ENCODE results near the gene DNAH6. TPM values are rescaled to one million over a fixed set of nuclear protein-coding genes. Genes with fewer than 3 reads are reported as not detected.
A peak's percentile ranks its signal among the peaks of the same experiment; 100 is the strongest.

DNAH6 gene
- total and polyA plus RNA-seq, 2 of the 8 experiments (the other 6 are each of a cell fraction or from before 2014, with no cell fraction given) = 0.06 to 0.43 TPM

GRCh38 chr2:84797271-84797670 lies 281.0 kb downstream of the DNAH6 start:
- no peak overlapping the region for H3K23ac ChIP-seq (ENCODE audit: insufficient read length)
- peaks cover 3 to 12% (median 9%) of the 10 kb centered on the region in 4 experiments for H3K4me1 ChIP-seq (replicated peaks in 1 of 4; ENCODE audit: control insufficient read depth in 3 of 4, insufficient read depth in 4 of 4, low read length in 3 of 4)
- FAIRE-seq (no peak), DNase-seq (ENCODE audit: low read depth in 1 of 2, low spot score in 2 of 2) (no peak)
- 94% methylated on average over 3 of the region's 3 CpGs; no CpG with 5 or more reads in 1 of the 2 experiments for WGBS, 2 experiments (ENCODE audit: extremely low coverage in 1 of 2, insufficient coverage in 1 of 2, insufficient read length in 1 of 2, insufficient replicate concordance in 2 of 2, low coverage in 1 of 2, low lambda C conversion rate in 2 of 2, missing lambda C conversion rate in 1 of 2)
- no peak overlapping the region for H3K4ac ChIP-seq (replicated peaks; ENCODE audit: insufficient read length, low read depth, low read length)
- H2AFZ ChIP-seq (ENCODE audit: low read length) = 0 out of 2 replicates have a peak overlapping the region, but pooled peaks have one; percentile 11
- H2BK12ac ChIP-seq (ENCODE audit: low read depth, low read length) = no peak overlapping the region
- no peak overlapping the region for H3K27ac ChIP-seq (ENCODE audit: low read depth, low read length)
- H4K91ac ChIP-seq (replicated peaks; ENCODE audit: insufficient read length, low read length) = no peak overlapping the region
- POLR2A ChIA-PET (ENCODE audit: partially characterized antibody) = no interaction called here
- no peak overlapping the region for H2AK5ac ChIP-seq (ENCODE audit: low read depth, low read length)
- H3K27me3 ChIP-seq (replicated peaks in 1 of 4; ENCODE audit: control insufficient read depth in 3 of 4, extremely low read depth in 1 of 4, insufficient read depth in 3 of 4, low read length in 3 of 4) = no peaks in the 10 kb centered on the region
- no peaks in the 10 kb centered on the region for H3K79me2 ChIP-seq (ENCODE audit: control insufficient read depth in 1 of 2, insufficient read depth in 2 of 2, low read length in 2 of 2)
- H3K79me1 ChIP-seq (ENCODE audit: low read depth, low read length) = no peaks in the 10 kb centered on the region
- no peak overlapping the region for H3K4me2 ChIP-seq (ENCODE audit: insufficient read depth in 1 of 2, low read depth in 2 of 2, low read length in 2 of 2)
- H3K4me3 ChIP-seq (ENCODE audit: extremely low read depth in 1 of 4, insufficient read depth in 2 of 4, low read depth in 3 of 4, low read length in 4 of 4) = no peak overlapping the region
- H2BK120ac ChIP-seq (replicated peaks; ENCODE audit: low read depth, low read length) = no peak overlapping the region
- H3K23me2 ChIP-seq (ENCODE audit: low read depth, low read length) = no peaks in the 10 kb centered on the region; the same call in 1 of the 2 replicates
- H3K9ac ChIP-seq (replicated peaks in 1 of 4; ENCODE audit: extremely low read depth in 1 of 4, low read depth in 3 of 4, low read length in 3 of 4) = no peak overlapping the region
- no peak overlapping the region for H3K18ac ChIP-seq (ENCODE audit: extremely low read depth, low read length)
- no peak overlapping the region for H3K56ac ChIP-seq (replicated peaks; ENCODE audit: insufficient read length, low read depth, low read length)
- H3K14ac ChIP-seq (ENCODE audit: insufficient read length) = no peak overlapping the region
- CTCF ChIA-PET (ENCODE audit: partially characterized antibody) = interaction anchor here (0.9 to 1.5 kb wide), 3 partner anchors 55 to 129 kb away, joined by 3 read pairs; no protein-coding TSS in a partner anchor
- H4K20me1 ChIP-seq (replicated peaks in 1 of 2; ENCODE audit: control insufficient read depth in 1 of 2, insufficient read depth in 2 of 2, low read length in 2 of 2) = no peaks in the 10 kb centered on the region
- H2BK5ac ChIP-seq (ENCODE audit: low read depth, low read length) = no peak overlapping the region
- H3K9me3 ChIP-seq (ENCODE audit: insufficient read depth in 2 of 2, low read depth in 1 of 2, low read length in 1 of 2) = no peaks in the 10 kb centered on the region; a peak in 1 of 4 replicates
- no peak overlapping the region for H4K5ac ChIP-seq (ENCODE audit: insufficient read length, low read depth, low read length)
- H2BK20ac ChIP-seq (ENCODE audit: low read length) = no peak overlapping the region
- no peak overlapping the region for H2BK15ac ChIP-seq (ENCODE audit: low read length)
- no peaks in the 10 kb centered on the region for H3K36me3 ChIP-seq (ENCODE audit: control insufficient read depth in 2 of 4, insufficient read depth in 4 of 4, low read length in 3 of 4)
- H4K8ac ChIP-seq (ENCODE audit: extremely low read depth, insufficient read depth, low read length) = no peak overlapping the region
- TF ChIP-seq YY1 (IDR thresholded peaks at IDR 0.05; ENCODE audit: low read depth, low read length) (no peak), RFX5 (IDR thresholded peaks at IDR 0.05; ENCODE audit: borderline replicate concordance, low read depth, low read length) (no peak), SIN3A (conservative IDR thresholded peaks at IDR 0.05 in 1 of 2, IDR thresholded peaks at IDR 0.05 in 1 of 2; ENCODE audit: low read depth in 1 of 2, low read length in 2 of 2) (no peak), PHF8 (conservative IDR thresholded peaks at IDR 0.05; ENCODE audit: low read depth, low read length) (no peak), EGR1 (IDR thresholded peaks at IDR 0.05; ENCODE audit: borderline replicate concordance, low read depth, low read length) (no peak), BRCA1 (IDR thresholded peaks at IDR 0.05; ENCODE audit: low read depth, low read length) (no peak), KDM1A (IDR thresholded peaks at IDR 0.05; ENCODE audit: borderline replicate concordance, low read length) (no peak), RAD21 (IDR thresholded peaks at IDR 0.05 in 1 of 2, conservative IDR thresholded peaks at IDR 0.05 in 1 of 2; ENCODE audit: low read depth in 2 of 2, low read length in 2 of 2) (no peak), SUZ12 (IDR thresholded peaks at IDR 0.05; ENCODE audit: low read length) (no peak), E2F6 (IDR thresholded peaks at IDR 0.05) (no peak), TAF7 (optimal IDR thresholded peaks at IDR 0.05; ENCODE audit: borderline replicate concordance, low read depth, low read length) (no peak), EP300 (IDR thresholded peaks at IDR 0.05; ENCODE audit: borderline replicate concordance in 1 of 2, low read depth in 2 of 2, low read length in 2 of 2) (no peak)
